Measurements from ENCODE around the gene DTYMK.

The DTYMK gene

GRCh38 chr2:241637018-241637794, 49.4 kb downstream of the DTYMK start, which contains the start of the genes ATG4B and THAP4:
TSS of gene ATG4B (plus strand) at chr2:241637693. CDS start at chr2:241637715, 22 bp downstream.
TSS of gene THAP4 (minus strand) at chr2:241637158. CDS start at chr2:241637017, 141 bp downstream.
- no peak for TF ChIP-seq CTCF (IDR thresholded peaks at IDR 0.05; ENCODE audit: low read depth, low read length)

GRCh38 chr2:241636182-241637017, 50.2 kb downstream of the DTYMK start:
- no peak for DNase-seq (ENCODE audit: extremely low read depth, low read depth)

More at GRCh38 chr2:241637018-241637794, 49.4 kb downstream of the DTYMK start, which contains the start of the genes ATG4B and THAP4:
- DNase-seq (ENCODE audit: extremely low read depth, low read depth), result peak; percentile 62

GRCh38 chr2:241635756-241636155, 50.9 kb downstream of the DTYMK start:
- DNase-seq (ENCODE audit: extremely low read depth, low read depth), result no peak
- TF ChIP-seq CTCF (IDR thresholded peaks at IDR 0.05; ENCODE audit: low read depth, low read length), result no peak

More at GRCh38 chr2:241636182-241637017, 50.2 kb downstream of the DTYMK start:
- TF ChIP-seq CTCF (IDR thresholded peaks at IDR 0.05; ENCODE audit: low read depth, low read length), result no peak

GRCh38 chr2:241633561-241633960, 53.1 kb downstream of the DTYMK start:
- DNase-seq (ENCODE audit: extremely low read depth, low read depth), result no peak
- no peak for TF ChIP-seq CTCF (IDR thresholded peaks at IDR 0.05; ENCODE audit: low read depth, low read length)

GRCh38 chr2:241632478-241633325, 53.9 kb downstream of the DTYMK start:
- TF ChIP-seq CTCF (IDR thresholded peaks at IDR 0.05; ENCODE audit: low read depth, low read length), result no peak

GRCh38 chr2:241629762-241630435, 56.7 kb downstream of the DTYMK start:
- DNase-seq (ENCODE audit: extremely low read depth, low read depth), result no peak
- no peak for TF ChIP-seq CTCF (IDR thresholded peaks at IDR 0.05; ENCODE audit: low read depth, low read length)

More at GRCh38 chr2:241632478-241633325, 53.9 kb downstream of the DTYMK start:
- DNase-seq (ENCODE audit: extremely low read depth, low read depth), result no peak

All from AG09319 (cell line).